GM21737 (cell line): ENCODE data around the gene ICE2.

Source experiments
- ATAC-seq: cut with Tn5 transposase; IDR thresholded peaks from one replicate; pipeline ENCODE4 v1.9.1; 2021; ENCODE audit warnings: mild to moderate bottlenecking, moderate library complexity; ENCODE audit not compliant: unreplicated experiment

ICE2 gene

DNA sequence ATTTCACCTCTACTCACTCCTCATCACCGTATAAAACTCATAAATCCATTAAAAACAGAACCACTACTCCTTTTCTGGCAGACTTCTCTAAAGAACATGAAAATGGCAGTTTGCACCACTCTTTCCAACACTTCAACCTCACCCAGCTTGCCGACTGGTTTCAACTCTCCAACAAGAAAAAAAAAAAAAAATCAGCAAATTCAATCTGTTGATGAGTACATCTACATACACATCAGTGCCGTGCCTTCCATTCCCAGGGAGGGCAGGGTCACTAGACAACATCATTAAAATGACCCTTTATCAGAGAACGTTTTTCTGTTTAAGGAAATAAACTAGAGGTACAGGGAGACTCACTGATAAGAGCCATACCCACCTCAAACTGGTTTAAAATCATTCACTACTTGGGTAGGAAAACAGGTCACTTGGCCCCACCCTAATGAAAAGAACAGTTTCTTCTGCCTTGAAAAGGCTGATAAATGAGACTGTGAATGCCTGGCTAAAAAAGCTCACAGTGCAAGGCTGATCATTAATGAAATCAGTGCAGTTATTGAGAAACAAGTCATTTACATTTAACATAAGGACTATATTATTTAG lies 87.1 kb downstream of the ICE2 start:
- ATAC-seq = no peak

- no peak for ATAC-seq
These were observed 88.0 kb downstream of the ICE2 start for GRCh38 chr15:60390871-60391501.

DNA sequence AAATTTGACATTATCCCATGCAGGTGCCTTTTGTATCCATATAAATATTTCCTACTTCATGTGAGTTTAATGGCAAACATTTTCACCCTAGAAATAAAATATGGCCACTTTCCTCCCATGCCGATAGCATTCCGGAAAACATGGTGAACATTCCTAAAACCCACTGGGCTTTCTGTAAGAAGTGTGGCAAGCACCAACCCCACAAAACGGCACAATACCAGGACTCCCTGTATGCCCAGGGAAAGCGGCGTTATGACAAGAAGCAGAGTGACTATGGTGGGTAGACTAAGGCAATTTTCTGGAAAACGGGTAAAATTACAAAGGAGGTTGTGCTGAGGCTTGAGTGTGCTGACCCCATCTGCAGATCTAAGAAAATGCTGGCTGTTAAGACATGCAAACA lies 88.7 kb downstream of the ICE2 start:
- no peak for ATAC-seq

DNA sequence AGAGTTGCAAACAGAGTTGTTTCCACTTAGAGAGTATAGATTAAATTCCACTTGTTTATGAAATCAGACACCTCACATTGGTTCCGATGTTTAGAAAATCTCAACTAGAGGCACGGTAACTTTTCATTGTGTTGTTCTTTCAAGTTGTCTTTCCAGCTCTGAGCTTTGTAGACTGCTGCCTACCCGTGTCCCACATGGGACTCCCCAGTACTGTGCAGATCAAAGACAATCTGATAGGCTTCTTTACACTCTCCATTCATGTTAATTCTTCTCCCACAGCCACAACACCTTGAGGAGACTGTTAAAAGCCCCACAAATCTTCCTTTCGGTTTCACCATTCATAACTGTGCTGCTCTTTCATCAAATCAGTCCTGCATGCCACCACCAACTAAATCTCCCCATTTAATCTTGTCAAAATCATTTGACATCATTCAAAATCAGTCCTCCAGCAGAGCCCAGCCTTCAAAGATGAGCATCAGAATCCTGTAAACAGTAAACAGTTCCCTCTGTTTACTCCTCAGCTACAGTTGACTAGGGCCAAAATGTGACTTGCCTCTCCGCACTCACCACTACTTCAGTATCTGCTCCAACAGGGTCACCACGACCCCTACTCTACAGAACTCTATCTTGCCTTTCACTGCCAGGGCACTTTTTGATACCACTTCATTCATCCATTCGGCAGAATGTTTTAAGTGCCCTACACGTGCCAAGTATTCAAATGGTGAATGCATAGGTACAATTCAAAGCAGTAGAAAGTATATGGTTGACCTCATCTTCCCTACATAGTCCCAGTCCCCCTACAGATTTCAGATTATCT lies 89.5 kb downstream of the ICE2 start:
- peak; percentile 47 for ATAC-seq

DNA sequence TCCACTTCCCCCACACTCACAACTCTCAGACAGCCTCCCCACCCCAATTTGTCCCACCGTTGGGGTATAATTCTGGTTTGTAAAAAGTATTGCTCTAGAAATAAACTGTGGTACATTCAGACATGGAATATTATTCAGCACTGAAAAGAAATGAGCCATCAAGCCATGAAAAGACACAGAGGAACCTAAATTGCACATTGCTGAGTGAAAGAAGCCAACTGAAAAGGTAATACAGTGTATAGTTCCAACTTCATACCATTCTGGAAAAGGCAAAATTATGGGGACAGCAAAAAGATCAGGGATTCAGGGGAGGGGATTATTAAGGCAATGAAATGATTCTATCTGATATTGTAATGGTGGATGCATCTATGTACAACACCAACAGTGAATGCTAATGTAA lies 91.6 kb downstream of the ICE2 start:
- no peak for ATAC-seq

- ATAC-seq = no peak
These were observed 92.3 kb downstream of the ICE2 start for GRCh38 chr15:60386615-60387014.

- ATAC-seq = no peak
These were observed 93.1 kb downstream of the ICE2 start for GRCh38 chr15:60385620-60386552.

- ATAC-seq = no peak
These were observed 94.3 kb downstream of the ICE2 start for GRCh38 chr15:60384526-60385126.

DNA sequence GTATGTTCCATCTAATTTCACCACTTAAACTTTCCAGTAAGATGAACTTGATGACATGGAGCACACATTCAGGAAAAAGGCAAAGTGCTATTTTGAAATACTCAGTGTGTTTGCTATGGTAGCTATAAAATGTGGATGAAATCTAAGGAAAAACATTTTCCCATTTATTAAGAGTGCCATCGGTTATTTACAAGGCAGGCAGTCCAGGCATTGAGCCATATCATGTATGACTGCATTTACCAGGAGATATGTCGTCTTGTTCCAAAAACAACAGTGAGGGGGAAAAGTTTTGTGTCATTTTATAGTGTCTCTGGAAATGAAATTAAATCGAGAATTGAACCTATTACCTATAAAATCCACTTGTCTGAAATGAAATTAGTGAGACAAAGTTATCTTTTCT lies 94.9 kb downstream of the ICE2 start:
- no peak for ATAC-seq

GRCh38 chr15:60382773-60383674 lies 95.9 kb downstream of the ICE2 start:
- ATAC-seq = no peak

DNA sequence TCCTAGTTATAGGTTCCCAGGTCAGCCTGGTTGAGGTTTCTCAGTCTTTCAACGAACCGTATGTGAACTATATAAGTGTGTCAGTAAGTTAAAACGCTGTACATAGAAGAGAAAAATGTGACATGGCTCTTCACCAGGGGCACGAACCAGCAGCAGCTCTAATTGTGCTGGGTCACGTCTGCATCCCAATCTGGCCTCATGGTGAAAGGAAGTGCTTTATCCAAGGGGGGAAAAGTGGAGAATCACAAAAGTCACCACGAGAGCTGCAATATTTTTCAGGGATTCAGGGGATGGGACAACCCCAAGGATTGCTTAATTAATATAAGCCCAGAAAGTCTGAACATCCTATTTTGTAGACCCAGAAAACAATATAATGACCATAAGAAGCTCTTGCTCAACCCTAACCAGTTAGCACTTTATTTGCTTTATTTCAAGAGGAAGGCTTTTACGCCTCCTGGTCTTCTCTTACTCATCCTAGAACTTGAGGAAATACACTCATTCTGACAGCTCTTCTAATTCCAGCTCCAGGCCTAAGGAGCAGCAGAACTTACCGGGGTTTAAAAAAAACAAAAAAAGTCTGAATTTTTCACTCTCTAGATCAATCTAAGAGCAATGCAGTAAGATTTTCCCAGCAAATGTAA lies 97.7 kb downstream of the ICE2 start:
- no peak for ATAC-seq

GRCh38 chr15:60379525-60380274 lies 99.2 kb downstream of the ICE2 start:
- no peak for ATAC-seq

GRCh38 chr15:60379185-60379524 lies 99.8 kb downstream of the ICE2 start:
- ATAC-seq = no peak

DNA sequence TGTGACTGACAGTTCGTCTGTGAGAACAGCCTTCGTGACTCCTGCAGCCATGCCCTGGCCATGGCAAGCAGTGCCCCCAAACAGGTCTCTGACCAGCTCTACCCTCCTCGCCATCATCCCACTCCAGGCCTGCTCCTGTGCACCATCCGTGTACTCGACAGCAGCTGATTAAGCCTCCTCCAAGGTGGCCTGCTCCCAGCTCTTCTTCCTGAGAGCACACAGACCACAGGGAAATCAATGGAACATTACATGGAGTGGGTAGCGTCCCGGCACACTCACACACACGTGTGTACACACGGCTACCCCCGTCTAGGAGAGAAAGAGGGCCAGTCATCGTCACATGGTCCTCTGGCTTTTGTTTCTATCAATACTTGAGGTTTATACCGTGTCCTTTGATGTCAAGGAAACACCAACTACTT lies 102.3 kb downstream of the ICE2 start:
- no peak for ATAC-seq

DNA sequence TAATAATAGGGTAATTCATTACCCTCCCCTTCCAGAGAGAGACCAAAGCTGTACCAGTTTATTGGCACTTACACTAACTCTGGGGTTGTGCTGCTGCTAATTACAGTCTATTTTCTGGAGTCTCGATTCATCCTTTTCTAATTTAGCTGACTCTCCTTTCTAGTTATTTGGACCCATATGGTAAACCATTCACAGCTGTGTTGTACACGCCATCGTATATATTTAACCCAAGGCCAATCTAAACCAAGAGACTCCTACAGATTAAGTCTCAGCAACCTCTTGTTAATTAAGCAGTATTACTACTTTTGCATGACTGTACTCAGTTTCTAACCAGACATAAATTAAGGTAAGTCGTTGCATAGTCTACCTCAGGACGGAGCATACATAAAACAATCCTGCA lies 103.6 kb downstream of the ICE2 start:
- no peak for ATAC-seq

DNA sequence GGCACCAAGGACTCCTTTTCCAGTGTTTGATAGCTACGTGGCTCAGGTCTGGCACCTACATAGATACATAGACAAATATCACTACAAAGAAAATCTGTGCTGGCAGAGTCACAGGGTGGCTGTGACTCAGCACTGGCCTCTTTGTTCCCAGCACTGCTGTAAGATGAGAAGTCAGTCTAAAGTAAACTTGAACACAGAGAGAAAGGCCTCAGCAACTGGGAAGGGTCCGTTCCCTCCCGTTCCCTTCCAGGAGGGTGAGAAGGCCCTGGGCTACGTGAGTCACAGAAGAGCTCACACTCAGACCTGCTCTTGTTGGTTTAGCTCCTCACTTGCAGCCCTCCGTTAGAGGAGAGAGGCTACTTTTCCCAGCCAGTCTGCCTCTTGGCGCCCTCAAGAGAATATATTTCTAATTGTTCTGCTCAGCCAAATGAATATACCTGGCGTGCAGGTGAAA lies 104.3 kb downstream of the ICE2 start:
- no peak for ATAC-seq

- ATAC-seq = no peak
These were observed 104.7 kb downstream of the ICE2 start for GRCh38 chr15:60374209-60374608.

DNA sequence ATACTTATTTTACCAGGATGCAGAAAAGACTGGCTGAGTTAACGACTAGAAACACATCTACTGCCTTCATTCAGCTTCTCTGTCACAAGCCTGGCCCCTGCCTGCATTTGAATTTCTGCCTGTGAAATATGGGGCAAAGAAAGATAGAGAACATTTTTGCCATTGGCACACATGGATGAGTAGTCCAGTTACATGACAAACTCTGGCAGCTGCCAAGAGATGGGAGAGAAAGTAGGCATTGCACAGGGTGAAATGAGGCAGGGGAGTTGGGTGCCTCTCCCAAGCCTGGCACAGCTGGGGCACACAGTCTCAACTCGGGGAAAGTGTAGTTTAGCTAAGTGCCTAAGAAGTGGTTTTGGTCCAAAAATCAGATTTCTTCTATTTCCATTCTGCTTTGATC lies 105.2 kb downstream of the ICE2 start:
- no peak for ATAC-seq

- ATAC-seq = no peak
These were observed 105.6 kb downstream of the ICE2 start for GRCh38 chr15:60373327-60373726.
